Measurements from ENCODE around the gene SLC2A13.
"Not testable (repeated sequence)": the region's sequence is repeated elsewhere in the genome, so short reads cannot be mapped to it uniquely, and the experiment has no call there.

GRCh38 chr12:39812456-39812855 is 293.4 kb downstream of the SLC2A13 start:
- not testable (repeated sequence) for TF ChIP-seq CTCF, POLR2AphosphoS5, POLR2A (IDR thresholded peaks at IDR 0.05)
